ENCODE data around the gene EXO1.

The EXO1 gene

DNA sequence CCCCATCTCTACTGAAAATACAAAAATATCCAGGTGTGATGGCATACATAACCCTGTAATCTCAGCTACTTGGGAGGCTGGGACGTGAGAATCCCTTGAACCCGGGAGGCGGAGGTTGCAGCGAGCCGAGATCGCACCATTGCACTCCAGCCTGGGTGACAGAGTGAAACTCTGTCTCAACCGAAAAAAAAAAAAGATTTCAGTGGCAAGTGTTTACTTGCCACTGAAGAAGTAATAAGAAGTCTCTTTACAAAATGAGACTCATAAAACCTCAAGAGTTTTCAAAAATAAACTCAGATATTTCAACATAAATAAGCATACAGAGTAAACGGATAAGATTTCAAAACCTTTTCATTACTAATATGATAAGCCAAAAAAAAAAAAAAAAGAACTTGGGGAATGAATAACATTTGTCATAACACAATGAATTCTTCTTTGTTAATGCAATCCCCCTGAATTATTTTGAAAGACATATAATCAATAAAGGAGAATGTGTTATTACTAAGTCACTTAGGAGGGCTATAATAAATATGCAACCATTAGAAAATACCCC is 34.2 kb upstream of the EXO1 start:
- TF ChIP-seq, protein P1, sequence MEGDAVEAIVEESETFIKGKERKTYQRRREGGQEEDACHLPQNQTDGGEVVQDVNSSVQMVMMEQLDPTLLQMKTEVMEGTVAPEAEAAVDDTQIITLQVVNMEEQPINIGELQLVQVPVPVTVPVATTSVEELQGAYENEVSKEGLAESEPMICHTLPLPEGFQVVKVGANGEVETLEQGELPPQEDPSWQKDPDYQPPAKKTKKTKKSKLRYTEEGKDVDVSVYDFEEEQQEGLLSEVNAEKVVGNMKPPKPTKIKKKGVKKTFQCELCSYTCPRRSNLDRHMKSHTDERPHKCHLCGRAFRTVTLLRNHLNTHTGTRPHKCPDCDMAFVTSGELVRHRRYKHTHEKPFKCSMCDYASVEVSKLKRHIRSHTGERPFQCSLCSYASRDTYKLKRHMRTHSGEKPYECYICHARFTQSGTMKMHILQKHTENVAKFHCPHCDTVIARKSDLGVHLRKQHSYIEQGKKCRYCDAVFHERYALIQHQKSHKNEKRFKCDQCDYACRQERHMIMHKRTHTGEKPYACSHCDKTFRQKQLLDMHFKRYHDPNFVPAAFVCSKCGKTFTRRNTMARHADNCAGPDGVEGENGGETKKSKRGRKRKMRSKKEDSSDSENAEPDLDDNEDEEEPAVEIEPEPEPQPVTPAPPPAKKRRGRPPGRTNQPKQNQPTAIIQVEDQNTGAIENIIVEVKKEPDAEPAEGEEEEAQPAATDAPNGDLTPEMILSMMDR (IDR thresholded peaks at IDR 0.05; ENCODE audit: control insufficient read depth, insufficient read depth, low read depth, low read length, missing control alignments) = no peak
- DNase-seq (ENCODE audit: low read depth) = no peak
- H3K4me3 ChIP-seq (ENCODE audit: control insufficient read depth, low read depth, low read length) = no peak overlapping the region

DNA sequence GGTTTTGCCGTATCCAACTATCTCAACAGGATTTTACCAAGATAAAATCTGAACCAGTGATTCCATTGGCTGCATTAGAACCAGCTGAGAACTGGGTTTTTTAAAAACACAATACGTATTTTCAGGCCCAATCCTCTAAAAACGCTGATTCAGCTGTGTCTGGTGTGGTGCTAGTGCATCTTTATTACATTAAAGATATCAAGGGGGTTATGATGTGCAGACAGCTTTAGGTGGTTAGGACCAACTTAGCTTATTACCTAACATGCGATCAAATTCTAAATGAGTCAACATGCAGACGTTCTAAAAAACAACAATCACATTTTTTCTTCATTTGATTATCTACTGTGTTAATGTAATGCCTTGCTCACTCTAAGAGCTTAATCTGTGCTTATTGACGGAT is 32.0 kb upstream of the EXO1 start:
- TF ChIP-seq, protein P1 (IDR thresholded peaks at IDR 0.05; ENCODE audit: control insufficient read depth, insufficient read depth, low read depth, low read length, missing control alignments) = no peak
- H3K4me3 ChIP-seq (ENCODE audit: control insufficient read depth, low read depth, low read length) = no peak overlapping the region
- DNase-seq (ENCODE audit: low read depth) = no peak

DNA sequence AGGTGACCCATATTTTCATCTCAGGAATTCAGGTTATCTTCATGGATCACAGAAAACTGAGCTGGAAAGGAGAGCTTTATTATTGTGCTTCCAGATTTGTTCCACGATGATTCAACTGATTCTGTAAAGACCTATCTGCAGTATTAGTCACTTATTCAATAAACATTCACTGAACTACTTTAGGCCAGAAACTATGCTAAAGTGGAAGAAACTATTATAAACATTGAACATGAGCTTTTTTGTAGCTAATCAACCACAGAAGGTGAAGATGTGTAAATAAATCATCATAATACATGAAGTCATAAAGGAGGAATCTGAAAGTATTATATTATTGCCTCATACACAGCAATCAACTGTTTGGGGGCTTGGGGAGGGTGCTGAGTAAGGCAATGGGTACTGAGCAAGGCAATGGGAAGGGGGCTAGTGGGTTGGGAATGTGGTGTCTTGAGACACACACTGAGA is 30.6 kb upstream of the EXO1 start:
- TF ChIP-seq, protein P1 (IDR thresholded peaks at IDR 0.05; ENCODE audit: control insufficient read depth, insufficient read depth, low read depth, low read length, missing control alignments) = no peak
- H3K4me3 ChIP-seq (ENCODE audit: control insufficient read depth, low read depth, low read length) = no peak overlapping the region
- peak; percentile 47 for DNase-seq (ENCODE audit: low read depth)

DNA sequence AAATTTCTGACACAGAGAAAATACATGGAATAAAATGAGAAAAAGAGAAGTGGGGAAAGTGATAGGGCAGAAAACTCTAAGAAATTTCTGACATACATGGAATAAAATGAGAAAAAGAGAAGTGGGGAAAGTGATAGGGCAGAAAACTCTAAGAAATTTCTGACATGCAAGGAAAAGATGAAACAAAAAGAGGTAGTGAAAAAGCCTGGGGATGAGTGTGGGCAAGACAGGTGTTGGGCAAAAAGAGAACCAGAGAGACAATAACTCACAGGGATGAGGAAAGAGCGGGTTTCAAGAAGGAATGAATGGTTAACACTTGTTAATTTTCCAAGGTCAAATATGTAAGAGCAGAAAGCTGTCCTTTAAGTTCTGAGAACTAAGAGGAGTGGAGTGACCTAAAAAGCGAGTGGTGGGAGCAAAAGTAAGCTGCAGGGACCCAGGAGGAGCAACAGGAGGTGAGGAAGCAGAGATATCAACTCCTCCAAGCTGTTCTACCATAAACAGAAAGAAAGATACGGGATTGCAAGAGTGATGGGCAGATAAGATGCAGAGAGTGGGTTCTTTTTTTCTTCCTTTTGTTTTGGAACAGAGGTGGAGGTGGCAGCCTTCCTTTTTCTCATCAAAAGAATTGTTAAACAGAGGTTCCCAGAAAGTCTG is 29.9 kb upstream of the EXO1 start:
- no peak for DNase-seq (ENCODE audit: low read depth)
- no peak overlapping the region for H3K4me3 ChIP-seq (ENCODE audit: control insufficient read depth, low read depth, low read length)
- TF ChIP-seq, protein P1 (IDR thresholded peaks at IDR 0.05; ENCODE audit: control insufficient read depth, insufficient read depth, low read depth, low read length, missing control alignments) = no peak

DNA sequence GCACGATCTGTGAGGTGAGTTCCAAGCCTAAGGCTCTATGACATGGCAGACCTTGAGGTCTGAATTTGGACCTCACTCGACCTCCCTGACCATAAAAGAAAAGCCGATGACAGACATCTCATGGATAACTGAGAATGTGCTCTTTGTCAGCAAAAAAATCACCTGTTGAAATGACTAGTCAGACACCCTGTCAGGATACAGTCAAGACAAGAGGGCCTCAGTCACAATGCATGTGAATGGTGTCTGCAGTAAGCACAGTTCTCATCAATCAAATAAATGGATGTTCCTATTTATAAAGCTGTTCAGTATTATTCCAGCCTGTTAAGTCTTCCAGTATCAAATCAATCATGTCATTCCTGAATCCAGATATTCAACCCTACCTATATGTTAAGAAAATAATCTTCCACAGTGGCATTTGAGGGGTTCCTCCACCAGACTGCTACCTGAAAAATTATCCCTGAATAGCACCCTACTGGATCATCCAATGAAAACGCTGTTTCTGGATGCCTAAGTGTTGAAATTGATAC is 28.6 kb upstream of the EXO1 start:
- no peak for DNase-seq (ENCODE audit: low read depth)
- no peak overlapping the region for H3K4me3 ChIP-seq (ENCODE audit: control insufficient read depth, low read depth, low read length)
- TF ChIP-seq, protein P1 (IDR thresholded peaks at IDR 0.05; ENCODE audit: control insufficient read depth, insufficient read depth, low read depth, low read length, missing control alignments) = no peak

DNA sequence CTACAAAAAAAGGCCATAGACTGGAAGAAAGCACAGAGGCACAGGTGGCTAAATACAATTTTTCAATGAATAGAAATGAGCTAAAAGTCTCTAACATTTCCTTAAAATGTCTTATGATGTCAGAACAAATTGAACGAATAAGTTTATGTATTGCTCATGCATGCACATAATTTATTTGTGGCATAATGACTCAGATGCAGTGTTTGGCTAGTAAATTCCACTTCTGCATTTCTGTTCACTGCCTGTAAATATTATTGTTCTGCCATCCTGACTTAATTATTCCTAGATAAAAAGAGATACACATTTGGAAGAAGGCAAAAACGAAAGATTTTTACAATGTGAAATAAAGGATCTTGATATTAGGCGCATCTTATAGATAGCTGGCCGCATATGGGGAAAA is 26.6 kb upstream of the EXO1 start:
- H3K4me3 ChIP-seq (ENCODE audit: control insufficient read depth, low read depth, low read length) = no peak overlapping the region
- peak; percentile 52 for DNase-seq (ENCODE audit: low read depth)
- TF ChIP-seq, protein P1 (IDR thresholded peaks at IDR 0.05; ENCODE audit: control insufficient read depth, insufficient read depth, low read depth, low read length, missing control alignments) = no peak
